Activated CD4-positive, alpha-beta T cell treated with anti-CD3 and anti-CD28 coated beads, Interleukin-2, amount 50 U/mL, for 24 hours (primary cell): Measurements from ENCODE around the gene SULT1A2.
A peak's percentile ranks its signal among the peaks of the same experiment; 100 is the strongest.
"Not testable (repeated sequence)": the region's sequence is repeated elsewhere in the genome, so short reads cannot be mapped to it uniquely, and the experiment has no call there.

Experiments used
- DNase-seq, 2 donors: peaks; one replicate each; pipeline ENCODE4 v3.0.0-alpha.2; 2020; ENCODE audit warnings: low read depth in 1 of 2, low spot score in 1 of 2

Gene SULT1A2

DNA sequence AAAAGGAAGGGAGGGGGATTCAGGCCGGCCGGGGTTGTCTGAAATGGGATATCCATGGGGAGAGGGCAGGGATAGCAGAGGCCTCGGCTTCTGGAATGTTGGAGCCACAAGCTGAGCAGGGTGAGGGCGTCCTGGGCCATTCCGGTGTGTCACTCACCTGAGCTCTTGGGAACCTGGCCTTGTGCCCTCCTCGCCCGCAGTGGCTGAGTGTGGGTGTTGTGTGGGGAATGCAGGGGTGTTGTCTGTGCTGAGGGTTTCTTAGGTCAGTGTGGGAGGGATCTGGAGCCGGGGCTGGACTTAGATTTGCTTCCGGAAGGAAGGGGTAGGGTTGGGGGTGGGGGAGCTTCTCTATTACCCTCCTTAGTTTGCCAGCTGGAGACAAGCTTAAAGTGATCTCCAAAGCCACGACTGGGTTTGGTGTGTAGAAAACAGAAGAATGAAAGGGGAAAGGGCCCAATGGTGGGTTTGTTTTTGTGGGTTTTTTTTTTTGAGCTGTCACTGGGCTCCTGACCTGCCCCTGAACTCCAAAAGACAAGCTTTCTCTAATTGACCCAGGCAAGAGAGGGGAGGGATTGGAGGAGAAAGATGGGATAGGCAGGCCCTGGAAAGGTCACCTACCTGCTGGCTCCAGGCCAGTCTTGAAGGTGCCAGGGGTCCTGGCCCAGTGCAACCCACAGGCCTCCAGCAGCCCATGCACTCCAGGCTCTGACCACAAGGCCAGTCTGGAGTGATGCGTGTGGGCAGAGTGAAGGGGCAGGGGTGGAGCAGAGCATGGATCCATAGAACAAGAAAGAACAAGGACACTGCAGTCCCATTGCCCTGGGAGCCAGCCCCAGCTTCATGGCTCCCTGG is at the start of gene SULT1A2:
TSS of gene SULT1A2 (minus strand) at position 211 of the 852 bp plus-strand sequence. CDS start 1,120 bp downstream, outside the sequence.
- no peak for DNase-seq

- not testable (repeated sequence) for DNase-seq
These were observed 43.1 kb upstream of the SULT1A2 start for GRCh38 chr16:28639959-28640358.

DNA sequence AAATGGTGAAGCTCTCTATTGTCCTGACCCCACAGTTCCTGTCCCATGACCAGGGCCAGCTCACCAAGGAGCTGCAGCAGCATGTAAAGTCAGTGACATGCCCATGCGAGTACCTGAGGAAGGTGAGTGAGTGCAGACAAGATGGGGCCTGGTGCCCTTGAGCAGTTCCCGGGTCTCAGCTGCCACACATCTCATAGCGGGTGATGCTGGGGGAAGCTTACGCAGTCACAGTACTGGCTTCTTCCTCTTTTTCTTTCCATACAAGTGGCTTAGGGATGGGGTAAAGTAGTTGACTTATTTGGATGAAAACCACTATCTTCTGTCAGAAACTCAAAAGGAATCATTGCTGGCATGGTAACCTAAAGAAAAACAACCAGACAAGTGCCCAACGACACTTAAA is 41.5 kb upstream of the SULT1A2 start:
- not testable (repeated sequence) for DNase-seq

- DNase-seq = not testable (repeated sequence)
These were observed 40.9 kb upstream of the SULT1A2 start, which contains the start of gene NPIPB8 for GRCh38 chr16:28637765-28638164. Gene NPIPB8, plus strand, starts transcription at chr16:28638065. Its CDS starts 296 bp downstream, at chr16:28638361.

DNA sequence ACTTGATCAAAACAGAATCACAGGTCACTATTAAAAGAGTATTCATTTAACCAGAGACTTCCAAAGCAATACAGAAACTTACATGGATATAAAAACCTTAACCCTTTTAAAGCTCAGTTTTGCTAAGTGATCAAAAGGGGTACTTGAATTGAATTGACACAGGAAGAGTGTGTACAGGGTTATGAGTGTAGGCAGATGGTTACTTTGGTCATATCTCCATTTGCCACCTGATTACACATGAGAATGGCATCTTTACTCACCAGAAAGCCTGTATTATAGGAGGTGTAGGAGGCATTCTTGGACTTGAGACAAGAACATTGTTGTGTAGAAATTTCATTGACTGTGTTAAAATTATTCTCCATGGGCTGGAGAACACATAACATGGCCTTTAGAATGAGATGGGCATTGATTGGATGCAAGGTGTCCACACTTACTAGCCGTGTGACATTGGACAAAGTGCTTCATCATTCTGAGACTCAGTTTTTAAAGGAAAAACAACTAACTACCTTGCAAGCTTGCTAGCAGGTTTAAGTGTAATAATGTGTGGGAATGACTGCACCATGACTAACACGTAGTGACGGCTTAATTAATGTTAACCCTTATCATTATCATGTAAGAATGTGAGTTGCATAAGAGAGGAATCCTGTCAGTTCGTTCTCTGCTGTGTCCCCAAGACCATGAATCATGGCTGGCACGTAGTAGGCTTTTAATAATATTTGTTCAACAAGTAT is 39.4 kb upstream of the SULT1A2 start:
- not testable (repeated sequence) for DNase-seq

DNA sequence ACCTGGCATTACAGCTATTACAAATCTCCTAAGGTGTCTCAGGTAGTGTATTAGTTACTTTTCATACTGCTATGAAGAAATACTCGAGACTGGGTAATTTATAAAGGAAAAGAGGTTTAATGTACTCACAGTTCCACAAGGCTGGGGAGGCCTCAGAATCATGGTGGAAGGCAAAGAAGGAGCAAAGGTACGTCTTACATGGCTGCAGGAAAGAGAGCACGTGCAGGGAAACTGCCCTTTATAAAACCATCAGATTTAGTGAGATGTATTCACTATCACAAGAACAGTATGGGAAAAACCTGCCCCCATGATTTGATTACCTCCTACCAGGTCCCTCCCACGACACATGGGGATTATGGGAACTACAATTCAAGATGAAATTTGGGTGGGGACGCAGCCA is 34.1 kb upstream of the SULT1A2 start:
- not testable (repeated sequence) for DNase-seq

- DNase-seq = peak; percentile 43 to 68
These were observed 26.4 kb upstream of the SULT1A2 start for GRCh38 chr16:28623172-28623711.

DNA sequence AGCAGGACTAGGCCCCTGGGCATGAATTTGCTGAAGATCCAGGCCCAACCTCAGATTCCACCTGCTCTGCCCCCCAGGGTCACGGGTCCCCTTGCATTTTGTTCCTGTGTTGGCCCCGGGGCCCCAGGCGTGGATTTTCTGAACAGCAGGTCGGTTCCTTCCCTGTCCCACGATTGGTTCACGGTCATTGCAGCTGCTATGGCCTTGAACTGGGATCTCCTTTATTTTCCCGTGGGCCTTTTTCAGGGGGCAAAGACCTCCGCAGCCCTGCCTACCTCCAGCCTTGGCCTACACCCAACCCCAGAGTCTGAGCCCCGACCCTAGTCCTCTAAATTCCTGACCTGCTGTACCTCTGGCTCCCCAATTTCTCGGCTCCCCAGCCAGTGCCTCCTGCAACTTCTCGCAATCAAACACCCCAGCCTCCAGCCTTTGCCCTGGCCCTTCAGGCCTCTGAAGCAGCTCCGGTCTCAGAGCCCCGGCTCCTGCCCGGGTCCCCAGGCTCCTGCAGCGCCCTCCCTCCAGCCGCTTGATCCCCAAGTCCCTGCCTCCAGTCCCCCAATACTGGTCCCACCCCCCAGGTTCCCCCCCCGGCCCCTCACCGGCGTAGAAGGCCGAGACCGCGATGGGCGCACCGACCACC is 25.8 kb upstream of the SULT1A2 start:
- not testable (repeated sequence) for DNase-seq

DNA sequence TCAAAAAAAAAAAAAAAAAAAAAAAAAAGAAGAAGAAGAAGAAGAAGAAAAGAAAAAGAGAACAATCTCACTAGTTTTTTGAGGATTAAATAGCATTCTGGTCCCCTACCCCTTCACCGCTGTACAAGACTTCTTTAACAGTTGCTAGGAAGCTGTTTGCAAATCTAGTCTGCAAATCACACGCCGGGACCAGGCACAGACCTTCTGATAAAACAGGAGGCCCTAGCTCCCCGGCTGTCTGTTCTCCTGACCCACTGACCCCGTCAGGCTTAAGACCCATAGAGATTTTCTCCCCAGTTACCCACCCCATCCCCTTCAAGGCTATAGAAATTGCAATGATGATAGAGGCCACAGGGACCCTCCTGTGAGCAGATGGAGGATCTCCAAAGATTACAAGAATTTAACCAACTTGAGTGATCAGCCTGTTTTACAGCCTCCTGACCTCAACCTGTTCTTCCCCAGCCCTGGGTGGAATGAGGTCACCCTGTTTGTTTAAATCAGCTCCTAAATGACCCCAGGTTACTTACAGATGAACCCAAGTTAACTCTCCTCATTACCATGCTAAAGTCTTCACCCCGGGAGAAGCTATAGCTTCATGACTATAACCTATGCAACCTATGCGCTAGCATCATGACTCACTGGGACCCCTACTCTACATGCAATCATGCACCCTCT is 24.8 kb upstream of the SULT1A2 start:
- no peak for DNase-seq

GRCh38 chr16:28620316-28620715 is 23.5 kb upstream of the SULT1A2 start:
- DNase-seq = not testable (repeated sequence)

DNA sequence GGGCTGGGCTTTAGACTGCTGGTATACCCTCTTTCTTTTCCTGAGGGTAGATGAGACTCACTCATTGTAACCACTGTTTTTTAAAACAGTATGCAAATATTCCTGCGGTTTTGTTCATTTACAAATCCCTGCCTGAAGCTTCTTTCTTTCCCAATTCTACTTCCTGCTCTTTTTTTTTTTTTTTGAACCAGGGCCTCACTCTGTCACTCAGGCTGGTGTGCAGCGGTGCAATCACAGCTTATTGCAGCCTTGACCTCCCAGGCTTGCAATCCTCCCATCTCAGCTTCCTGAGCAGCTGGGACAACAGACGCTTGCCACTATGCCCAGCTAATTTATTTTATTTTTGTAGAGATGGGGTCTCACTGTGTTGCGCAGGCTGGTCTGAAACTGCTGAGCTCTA is 21.0 kb upstream of the SULT1A2 start:
- DNase-seq = no peak

DNA sequence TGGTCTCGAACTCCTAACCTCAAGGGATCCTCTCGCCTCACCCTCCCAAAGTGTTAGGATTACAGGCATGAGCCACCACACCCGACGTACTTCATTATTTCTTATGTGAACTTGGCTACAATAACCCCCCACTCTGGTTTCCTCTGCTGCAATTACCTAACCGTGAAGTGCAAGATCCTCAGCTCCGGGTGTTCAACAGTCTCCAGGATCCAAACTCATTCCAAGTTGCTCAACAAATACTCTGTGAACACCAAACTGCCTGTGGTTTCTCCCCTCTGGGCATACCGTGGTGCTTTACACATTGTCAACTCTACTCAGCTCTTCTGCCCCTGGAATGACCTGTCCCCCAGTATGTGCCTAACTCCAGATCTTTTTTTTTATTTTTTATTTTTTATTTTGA is 19.8 kb upstream of the SULT1A2 start:
- no peak for DNase-seq

- DNase-seq = not testable (repeated sequence)
These were observed 19.4 kb upstream of the SULT1A2 start for GRCh38 chr16:28616224-28616577.

DNA sequence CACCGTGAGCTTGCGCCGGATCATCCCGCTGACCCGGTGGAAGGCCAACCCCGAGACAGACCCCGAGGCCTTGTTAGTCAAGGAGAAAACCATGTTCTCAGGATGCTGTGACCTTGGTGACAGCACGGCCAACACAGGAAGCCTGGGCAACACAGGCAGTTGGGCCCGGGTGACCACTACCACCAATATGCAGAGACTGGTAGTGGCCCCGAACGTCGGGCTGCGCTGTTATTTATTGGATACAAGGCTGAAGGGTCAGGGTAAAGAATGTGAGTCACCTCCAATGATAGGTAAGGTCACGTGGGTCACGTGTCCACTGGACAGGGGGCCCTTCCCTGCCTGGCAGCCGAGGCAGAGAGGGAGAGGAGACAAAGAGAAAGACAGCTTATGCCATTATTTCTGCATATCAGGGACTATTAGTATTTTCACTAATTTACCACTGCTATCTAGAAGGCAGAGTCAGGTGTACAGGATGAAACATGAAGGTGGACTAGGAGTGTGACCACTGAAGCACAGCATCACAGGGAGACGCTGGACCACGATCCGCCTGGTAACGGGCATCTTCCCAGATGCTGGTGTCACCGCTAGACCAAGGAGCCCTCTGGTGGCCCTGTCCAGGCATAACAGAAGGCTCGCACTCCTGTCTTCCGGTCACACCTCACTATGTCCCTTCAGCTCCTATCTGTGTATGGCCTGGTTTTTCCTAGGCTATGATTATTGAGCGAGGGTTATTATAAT is 18.8 kb upstream of the SULT1A2 start:
- not testable (repeated sequence) for DNase-seq

GRCh38 chr16:28614561-28614960 is 17.7 kb upstream of the SULT1A2 start:
- DNase-seq = not testable (repeated sequence)

- not testable (repeated sequence) for DNase-seq
These were observed 17.1 kb upstream of the SULT1A2 start for GRCh38 chr16:28613912-28614311.

- not testable (repeated sequence) for DNase-seq
These were observed 15.8 kb upstream of the SULT1A2 start for GRCh38 chr16:28612359-28613280.

GRCh38 chr16:28610595-28611191 is 13.8 kb upstream of the SULT1A2 start:
- no peak for DNase-seq
